Stimulated activated CD4-positive, alpha-beta T cell treated with anti-CD3 and anti-CD28 coated beads, Interleukin-15, amount 100 ng/mL, for 48 hours (primary cell): ENCODE results near the gene SALL4.
"Not testable (repeated sequence)": the region's sequence is repeated elsewhere in the genome, so short reads cannot be mapped to it uniquely, and the experiment has no call there.

Experiments used
- DNase-seq, 2 donors: peaks; one replicate each; pipeline ENCODE4 v3.0.0-alpha.2; 2020; ENCODE audit warnings: low read depth in 2 of 2

Gene SALL4

GRCh38 chr20:51802170-51802751 lies at the start of gene SALL4:
Gene SALL4, minus strand, starts transcription at chr20:51802521. Its CDS starts 113 bp downstream, at chr20:51802408.
- no peak for DNase-seq

GRCh38 chr20:51848346-51848745 lies 46.0 kb upstream of the SALL4 start:
- DNase-seq: no peak

GRCh38 chr20:51840865-51841264 lies 38.5 kb upstream of the SALL4 start:
- no peak for DNase-seq

GRCh38 chr20:51837876-51838420 lies 35.6 kb upstream of the SALL4 start:
- DNase-seq: no peak

GRCh38 chr20:51837436-51837835 lies 35.1 kb upstream of the SALL4 start:
- no peak for DNase-seq

GRCh38 chr20:51833326-51833725 lies 31.0 kb upstream of the SALL4 start:
- no peak for DNase-seq

- DNase-seq: no peak
Observed at GRCh38 chr20:51832276-51832675, 30.0 kb upstream of the SALL4 start.

GRCh38 chr20:51831866-51832265 lies 29.5 kb upstream of the SALL4 start:
- DNase-seq: no peak

- DNase-seq: no peak
Observed at GRCh38 chr20:51830538-51830937, 28.2 kb upstream of the SALL4 start.

GRCh38 chr20:51828762-51829161 lies 26.4 kb upstream of the SALL4 start:
- no peak for DNase-seq

GRCh38 chr20:51826372-51826771 lies 24.1 kb upstream of the SALL4 start:
- no peak for DNase-seq

GRCh38 chr20:51818479-51819008 lies 16.2 kb upstream of the SALL4 start:
- no peak for DNase-seq

GRCh38 chr20:51816856-51817255 lies 14.5 kb upstream of the SALL4 start:
- not testable (repeated sequence) for DNase-seq

GRCh38 chr20:51815383-51816076 lies 13.2 kb upstream of the SALL4 start:
- DNase-seq: no peak

GRCh38 chr20:51812861-51813260 lies 10.5 kb upstream of the SALL4 start:
- no peak for DNase-seq

- no peak for DNase-seq
Observed at GRCh38 chr20:51811514-51812128, 9.3 kb upstream of the SALL4 start.

- no peak for DNase-seq
Observed at GRCh38 chr20:51811042-51811355, 8.7 kb upstream of the SALL4 start.

- no peak for DNase-seq
Observed at GRCh38 chr20:51810155-51811041, 8.1 kb upstream of the SALL4 start.

- no peak for DNase-seq
Observed at GRCh38 chr20:51807720-51808250, 5.5 kb upstream of the SALL4 start.

GRCh38 chr20:51804754-51805153 lies 2.4 kb upstream of the SALL4 start:
- no peak for DNase-seq

GRCh38 chr20:51803148-51803854 lies 980 bp upstream of the SALL4 start:
- no peak for DNase-seq
